Stomach (tissue), 4 donors: ENCODE data around the gene CRYBA4.

ENCODE experiments used
- CTCF ChIP-seq, 7 experiments: fragments of 450-650 bp in 4 of 7; fragments of 200-600 bp in 3 of 7; sonication (generic) in 3 of 7; IDR thresholded peaks; one replicate each; pipeline ENCODE4 v1.5.1; 2016 to 2019; ENCODE audit warnings: antibody characterized with exemption in 7 of 7, control low read depth in 2 of 7, mild to moderate bottlenecking in 1 of 7
- EP300 ChIP-seq: sonication (generic); formaldehyde crosslinking; IDR thresholded peaks from one replicate; pipeline ENCODE4 v1.6.1; 2017; ENCODE audit warnings: antibody characterized with exemption
- POLR2A ChIP-seq, 4 donors: fragments of 450-650 bp; IDR thresholded peaks; one replicate each; pipeline ENCODE4 v1.6.1; 2016; ENCODE audit warnings: antibody characterized with exemption in 4 of 4, control low read depth in 2 of 4, mild to moderate bottlenecking in 1 of 4, moderate library complexity in 1 of 4
- POLR2AphosphoS5 ChIP-seq, 3 donors: sonication (generic); formaldehyde crosslinking; IDR thresholded peaks; one replicate each; pipeline ENCODE4 v1.6.1; 2016; ENCODE audit warnings: antibody characterized with exemption in 3 of 3

GRCh38 chr22:26609287-26609686 is 12.5 kb upstream of the CRYBA4 start:
- TF ChIP-seq POLR2A (IDR thresholded peaks at IDR 0.05) (no peak), CTCF (IDR thresholded peaks at IDR 0.05) (no peak), POLR2AphosphoS5 (IDR thresholded peaks at IDR 0.05) (no peak), EP300 (no peak)
